ENCODE data around the gene MASP1.
A peak's percentile ranks its signal among the peaks of the same experiment; 100 is the strongest.

The MASP1 gene

GRCh38 chr3:187288131-187288854 lies 3.2 kb downstream of the MASP1 start:
- Histone ChIP-seq H3K4ac (ENCODE audit: low read depth in 1 of 2, low read length in 2 of 2) (peak overlapping the region in 1 of 2 experiments; percentile 19), H2BK5ac (ENCODE audit: low read depth, low read length, poor library complexity, severe bottlenecking) (no peak overlapping the region), H3K9me3 (ENCODE audit: control insufficient read depth, low read length) (no peaks in the 10 kb centered on the region), H2BK15ac (ENCODE audit: low read depth, poor library complexity, severe bottlenecking) (no peak overlapping the region), H2AFZ (ENCODE audit: low read depth, low read length) (no peak overlapping the region), H3K18ac (ENCODE audit: low read depth in 1 of 2, low read length in 2 of 2) (peak overlapping the region; percentile 46 to 73), H2BK12ac (ENCODE audit: low read length in 2 of 2) (peak overlapping the region; percentile 45 to 49), H3K79me1 (replicated peaks; ENCODE audit: low read length, poor library complexity, severe bottlenecking) (no peaks in the 10 kb centered on the region), H3K4me2 (ENCODE audit: low read length, poor library complexity, severe bottlenecking) (no peak overlapping the region), H3K27ac (ENCODE audit: low read length, poor library complexity, severe bottlenecking) (no peak overlapping the region), H3K4me1 (ENCODE audit: control insufficient read depth, insufficient read depth, low read depth, low read length) (peaks cover 6% of the 10 kb centered on the region), H3K36me3 (ENCODE audit: control insufficient read depth in 1 of 2, insufficient read depth in 2 of 2, low read depth in 1 of 2, low read length in 2 of 2) (peaks cover 0 to 23% of the 10 kb centered on the region in 2 experiments), H3K14ac (ENCODE audit: low read length in 2 of 2) (no peak overlapping the region), H2AK5ac (ENCODE audit: low read length, severe bottlenecking) (no peak overlapping the region), H4K8ac (ENCODE audit: low read length) (peak overlapping the region; percentile 80), H3K23ac (ENCODE audit: low read length in 2 of 2) (no peak overlapping the region), H4K91ac (ENCODE audit: low read length) (peak overlapping the region; percentile 84), H3K9ac (ENCODE audit: low read length) (peak overlapping the region; percentile 96), H3K4me3 (ENCODE audit: insufficient read depth in 1 of 2, low read depth in 1 of 2, low read length in 2 of 2) (peak overlapping the region in 1 of 2 experiments; percentile 91), H3K27me3 (ENCODE audit: control insufficient read depth in 1 of 2, insufficient read depth in 1 of 2, low read length in 2 of 2) (no peaks in the 10 kb centered on the region), H2BK120ac (ENCODE audit: low read depth, low read length) (peak overlapping the region; percentile 54)
- no peak for DNase-seq
- WGBS: 76% methylated on average over 8 of the region's 8 CpGs

DNA sequence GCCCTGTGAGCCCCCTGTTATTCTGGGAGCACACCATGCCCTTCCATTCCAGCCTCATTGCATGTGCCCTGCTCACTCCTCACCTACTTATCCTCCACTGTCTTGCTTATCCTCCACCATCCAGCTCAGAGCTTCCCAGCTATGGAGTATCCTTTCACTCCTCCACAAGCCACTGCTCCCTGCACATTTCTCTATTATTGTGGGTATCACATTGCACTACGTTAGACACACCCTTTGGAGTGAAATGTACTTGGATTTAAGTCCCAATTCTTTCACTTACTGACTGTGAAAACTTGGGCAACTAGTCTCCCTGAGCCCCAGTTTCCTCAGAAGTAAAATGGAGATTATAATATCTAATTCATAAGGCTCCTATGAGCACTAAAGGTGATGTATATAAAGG lies 4.3 kb downstream of the MASP1 start:
- Histone ChIP-seq H2BK120ac (ENCODE audit: low read depth, low read length) (peak overlapping the region; percentile 52), H3K79me1 (replicated peaks; ENCODE audit: low read length, poor library complexity, severe bottlenecking) (no peaks in the 10 kb centered on the region), H3K4me1 (ENCODE audit: control insufficient read depth, insufficient read depth, low read depth, low read length) (peaks cover 6% of the 10 kb centered on the region), H2BK5ac (ENCODE audit: low read depth, low read length, poor library complexity, severe bottlenecking) (no peak overlapping the region), H3K9ac (ENCODE audit: low read length) (peak overlapping the region; percentile 63), H3K4me2 (ENCODE audit: low read length, poor library complexity, severe bottlenecking) (no peak overlapping the region), H2AK5ac (ENCODE audit: low read length, severe bottlenecking) (no peak overlapping the region), H3K14ac (ENCODE audit: low read length in 2 of 2) (peak overlapping the region in 1 of 2 experiments; percentile 37), H4K8ac (ENCODE audit: low read length) (peak overlapping the region; percentile 67), H3K23ac (ENCODE audit: low read length in 2 of 2) (no peak overlapping the region), H2BK15ac (ENCODE audit: low read depth, poor library complexity, severe bottlenecking) (no peak overlapping the region), H3K4ac (ENCODE audit: low read depth in 1 of 2, low read length in 2 of 2) (peak overlapping the region; percentile 19 to 29), H2BK12ac (ENCODE audit: low read length in 2 of 2) (peak overlapping the region; percentile 19 to 29), H2AFZ (ENCODE audit: low read depth, low read length) (no peak overlapping the region), H3K36me3 (ENCODE audit: control insufficient read depth in 1 of 2, insufficient read depth in 2 of 2, low read depth in 1 of 2, low read length in 2 of 2) (peaks cover 0 to 33% of the 10 kb centered on the region in 2 experiments), H3K4me3 (ENCODE audit: insufficient read depth in 1 of 2, low read depth in 1 of 2, low read length in 2 of 2) (peak overlapping the region in 1 of 2 experiments; percentile 91), H3K18ac (ENCODE audit: low read depth in 1 of 2, low read length in 2 of 2) (peak overlapping the region; percentile 87 to 90), H4K91ac (ENCODE audit: low read length) (peak overlapping the region; percentile 85), H3K27ac (ENCODE audit: low read length, poor library complexity, severe bottlenecking) (no peak overlapping the region), H3K9me3 (ENCODE audit: control insufficient read depth, low read length) (no peaks in the 10 kb centered on the region), H3K27me3 (ENCODE audit: control insufficient read depth in 1 of 2, insufficient read depth in 1 of 2, low read length in 2 of 2) (no peaks in the 10 kb centered on the region)
- 86% methylated on average over 1 of the region's 1 CpG for WGBS
- DNase-seq: no peak

GRCh38 chr3:187286467-187287059 lies 5.0 kb downstream of the MASP1 start:
- Histone ChIP-seq H3K79me1 (replicated peaks; ENCODE audit: low read length, poor library complexity, severe bottlenecking) (no peaks in the 10 kb centered on the region), H3K4me3 (ENCODE audit: insufficient read depth in 1 of 2, low read depth in 1 of 2, low read length in 2 of 2) (peak overlapping the region in 1 of 2 experiments; percentile 91), H2AFZ (ENCODE audit: low read depth, low read length) (no peak overlapping the region), H2AK5ac (ENCODE audit: low read length, severe bottlenecking) (no peak overlapping the region), H4K8ac (ENCODE audit: low read length) (no peak overlapping the region), H3K9me3 (ENCODE audit: control insufficient read depth, low read length) (no peaks in the 10 kb centered on the region), H3K4me2 (ENCODE audit: low read length, poor library complexity, severe bottlenecking) (no peak overlapping the region), H3K18ac (ENCODE audit: low read depth in 1 of 2, low read length in 2 of 2) (peak overlapping the region in 1 of 2 experiments; percentile 87), H3K27me3 (ENCODE audit: control insufficient read depth in 1 of 2, insufficient read depth in 1 of 2, low read length in 2 of 2) (no peaks in the 10 kb centered on the region), H2BK12ac (ENCODE audit: low read length in 2 of 2) (no peak overlapping the region), H3K14ac (ENCODE audit: low read length in 2 of 2) (no peak overlapping the region), H2BK120ac (ENCODE audit: low read depth, low read length) (no peak overlapping the region), H4K91ac (ENCODE audit: low read length) (no peak overlapping the region), H3K23ac (ENCODE audit: low read length in 2 of 2) (no peak overlapping the region), H3K9ac (ENCODE audit: low read length) (peak overlapping the region; percentile 63), H3K36me3 (ENCODE audit: control insufficient read depth in 1 of 2, insufficient read depth in 2 of 2, low read depth in 1 of 2, low read length in 2 of 2) (peaks cover 0 to 37% of the 10 kb centered on the region in 2 experiments), H3K27ac (ENCODE audit: low read length, poor library complexity, severe bottlenecking) (no peak overlapping the region), H2BK15ac (ENCODE audit: low read depth, poor library complexity, severe bottlenecking) (no peak overlapping the region), H3K4ac (ENCODE audit: low read depth in 1 of 2, low read length in 2 of 2) (peak overlapping the region in 1 of 2 experiments; percentile 19), H2BK5ac (ENCODE audit: low read depth, low read length, poor library complexity, severe bottlenecking) (no peak overlapping the region), H3K4me1 (ENCODE audit: control insufficient read depth, insufficient read depth, low read depth, low read length) (peaks cover 4% of the 10 kb centered on the region)
- 17% methylated on average over 4 of the region's 5 CpGs for WGBS
- peak; percentile 97 for DNase-seq

DNA sequence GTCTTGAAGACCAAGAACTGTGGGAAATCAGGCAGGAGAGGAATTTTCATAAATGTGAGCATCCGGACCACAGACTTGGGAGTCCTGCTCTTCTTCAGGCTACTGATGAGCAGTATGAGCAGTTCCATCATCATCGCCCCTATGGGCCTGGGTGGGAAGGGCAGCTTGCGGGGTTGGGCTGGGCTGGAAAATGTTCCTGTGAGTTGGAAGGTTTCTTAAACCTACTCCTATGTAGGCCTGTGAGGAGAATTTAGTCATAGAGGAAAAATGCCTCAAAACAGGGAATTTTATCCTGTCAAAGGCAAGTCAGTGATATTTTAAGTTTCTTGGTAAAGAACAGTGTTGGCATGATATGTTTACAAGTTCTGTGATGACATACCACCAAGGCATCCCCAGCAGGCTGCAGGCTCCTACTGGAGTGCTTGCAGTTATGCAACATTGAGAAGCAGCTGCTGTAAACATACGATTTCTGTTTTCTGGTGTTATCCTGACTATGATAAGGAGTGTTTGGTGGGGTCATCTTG lies 10.3 kb downstream of the MASP1 start:
- no peak overlapping the region for H3K14ac ChIP-seq (ENCODE audit: low read length in 2 of 2)
- no peak overlapping the region for H3K4me3 ChIP-seq (ENCODE audit: insufficient read depth in 1 of 2, low read depth in 1 of 2, low read length in 2 of 2)
- peaks cover 0 to 76% of the 10 kb centered on the region in 2 experiments for H3K36me3 ChIP-seq (ENCODE audit: control insufficient read depth in 1 of 2, insufficient read depth in 2 of 2, low read depth in 1 of 2, low read length in 2 of 2)
- no peak overlapping the region for H2BK120ac ChIP-seq (ENCODE audit: low read depth, low read length)
- H4K91ac ChIP-seq (ENCODE audit: low read length): no peak overlapping the region
- H3K18ac ChIP-seq (ENCODE audit: low read depth in 1 of 2, low read length in 2 of 2): peak overlapping the region; percentile 2 to 84
- H3K23ac ChIP-seq (ENCODE audit: low read length in 2 of 2): no peak overlapping the region
- H3K4ac ChIP-seq (ENCODE audit: low read depth in 1 of 2, low read length in 2 of 2): peak overlapping the region in 1 of 2 experiments; percentile 92
- peak overlapping the region; percentile 42 for H3K9ac ChIP-seq (ENCODE audit: low read length)
- no peak overlapping the region for H3K4me2 ChIP-seq (ENCODE audit: low read length, poor library complexity, severe bottlenecking)
- H3K9me3 ChIP-seq (ENCODE audit: control insufficient read depth, low read length): no peaks in the 10 kb centered on the region
- no peak overlapping the region for H2AK5ac ChIP-seq (ENCODE audit: low read length, severe bottlenecking)
- no peaks in the 10 kb centered on the region for H3K79me1 ChIP-seq (replicated peaks; ENCODE audit: low read length, poor library complexity, severe bottlenecking)
- no peak overlapping the region for H4K8ac ChIP-seq (ENCODE audit: low read length)
- WGBS: 2% methylated on average over 4 of the region's 4 CpGs
- H2BK12ac ChIP-seq (ENCODE audit: low read length in 2 of 2): peak overlapping the region in 1 of 2 experiments; percentile 92
- no peak overlapping the region for H2AFZ ChIP-seq (ENCODE audit: low read depth, low read length)
- no peak overlapping the region for H3K27ac ChIP-seq (ENCODE audit: low read length, poor library complexity, severe bottlenecking)
- no peak overlapping the region for H2BK15ac ChIP-seq (ENCODE audit: low read depth, poor library complexity, severe bottlenecking)
- H3K4me1 ChIP-seq (ENCODE audit: control insufficient read depth, insufficient read depth, low read depth, low read length): no peaks in the 10 kb centered on the region
- no peaks in the 10 kb centered on the region for H3K27me3 ChIP-seq (ENCODE audit: control insufficient read depth in 1 of 2, insufficient read depth in 1 of 2, low read length in 2 of 2)
- no peak overlapping the region for H2BK5ac ChIP-seq (ENCODE audit: low read depth, low read length, poor library complexity, severe bottlenecking)
- DNase-seq: peak; percentile 97

All from mesenchymal stem cell (in vitro differentiated cells and primary cell).